ENCODE measurements around the gene HPCAL1.

DNA sequence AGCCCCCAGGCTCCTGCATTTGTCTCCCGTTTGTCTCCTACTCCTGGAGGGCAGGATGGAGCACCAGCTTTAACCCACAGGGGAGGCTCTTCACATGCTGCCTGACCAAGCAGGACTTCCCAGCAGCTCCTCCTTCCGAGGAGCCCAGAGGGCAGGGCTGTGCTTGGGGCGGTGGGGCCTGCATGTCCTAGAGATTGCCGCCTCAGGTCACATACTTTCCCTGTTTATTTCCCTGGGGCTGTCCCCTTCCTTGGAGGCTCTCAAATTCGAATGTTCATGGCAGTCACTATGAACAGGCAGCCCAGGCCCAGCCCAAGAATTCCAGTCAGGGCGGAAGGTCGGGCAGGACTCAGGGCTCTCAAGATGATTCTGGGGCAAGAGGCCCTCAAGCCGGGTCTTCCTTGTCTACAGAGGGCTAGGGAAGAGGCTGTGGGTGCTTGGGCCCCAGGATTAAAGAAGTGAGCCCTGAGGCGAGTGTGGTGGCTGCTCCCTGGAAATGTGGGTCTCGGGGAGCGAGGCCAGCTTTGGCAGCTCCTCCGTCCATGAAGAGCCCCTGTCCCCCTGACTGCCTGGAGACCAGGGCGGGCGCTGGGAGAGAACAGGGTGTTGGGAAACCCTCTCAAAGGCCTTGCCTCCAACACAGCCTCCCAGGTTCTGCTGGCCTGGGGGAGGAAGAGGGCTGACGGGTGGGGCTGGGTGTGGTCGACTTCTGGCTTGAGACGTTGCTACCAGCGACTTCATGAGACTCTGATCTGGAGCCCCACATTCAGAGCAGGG, 48.9 kb upstream of the HPCAL1 start:
- no peak for TF ChIP-seq POU2F2 (IDR thresholded peaks at IDR 0.05; ENCODE audit: low read depth, low read length)
- TF ChIP-seq TAF1 (IDR thresholded peaks at IDR 0.05; ENCODE audit: low read depth, low read length): no peak
- no peak for TF ChIP-seq POLR2A (IDR thresholded peaks at IDR 0.05; ENCODE audit: low read depth, low read length)
- TF ChIP-seq SPI1 (IDR thresholded peaks at IDR 0.05; ENCODE audit: low read depth, low read length): no peak

Measured in GM12891 (cell line).